GM18507 (cell line): Measurements from ENCODE around the gene SKIC8.
"Not testable (repeated sequence)": the region's sequence is repeated elsewhere in the genome, so short reads cannot be mapped to it uniquely, and the experiment has no call there.

Experiments
- DNase-seq: peaks from one replicate; pipeline ENCODE4 v3.0.0; 2011; ENCODE audit warnings: low read depth; ENCODE audit not compliant: insufficient read length; ENCODE audit errors: extremely low spot score
- FAIRE-seq: peaks from 2 replicates; lab custom pipeline; 2011; peaks lifted over from hg19 to GRCh38; lab: Jason Lieb, UNC

SKIC8 gene

GRCh38 chr15:78263907-78264303, 35.5 kb downstream of the SKIC8 start:
- DNase-seq (no peak), FAIRE-seq (no peak)

GRCh38 chr15:78263351-78263781, 36.0 kb downstream of the SKIC8 start:
- no peak for FAIRE-seq

GRCh38 chr15:78261062-78261461, 38.3 kb downstream of the SKIC8 start:
- DNase-seq, result no peak
- FAIRE-seq, result no peak

More at GRCh38 chr15:78263351-78263781, 36.0 kb downstream of the SKIC8 start:
- no peak for DNase-seq

GRCh38 chr15:78260489-78260888, 38.9 kb downstream of the SKIC8 start:
- no peak for FAIRE-seq

GRCh38 chr15:78259232-78259631, 40.2 kb downstream of the SKIC8 start:
- FAIRE-seq (no peak), DNase-seq (no peak)

More at GRCh38 chr15:78260489-78260888, 38.9 kb downstream of the SKIC8 start:
- DNase-seq, result no peak

- DNase-seq, result no peak
- FAIRE-seq, result no peak
These were observed 41.7 kb downstream of the SKIC8 start for GRCh38 chr15:78257681-78258080.

- FAIRE-seq (no peak), DNase-seq (no peak)
These were observed 43.4 kb downstream of the SKIC8 start for GRCh38 chr15:78256044-78256437.

- FAIRE-seq (no peak), DNase-seq (no peak)
These were observed 43.9 kb downstream of the SKIC8 start for GRCh38 chr15:78255421-78256043.

GRCh38 chr15:78251136-78251535, 48.3 kb downstream of the SKIC8 start:
- DNase-seq (no peak), FAIRE-seq (no peak)

- DNase-seq (no peak), FAIRE-seq (no peak)
These were observed 50.3 kb downstream of the SKIC8 start for GRCh38 chr15:78249131-78249530.

GRCh38 chr15:78247911-78248310, 51.5 kb downstream of the SKIC8 start:
- DNase-seq, result no peak
- no peak for FAIRE-seq

- not testable (repeated sequence) for DNase-seq, FAIRE-seq
These were observed 53.3 kb downstream of the SKIC8 start for GRCh38 chr15:78245976-78246620.

GRCh38 chr15:78245392-78245791, 54.0 kb downstream of the SKIC8 start:
- FAIRE-seq, DNase-seq: not testable (repeated sequence)

- FAIRE-seq (no peak), DNase-seq (no peak)
These were observed 54.5 kb downstream of the SKIC8 start for GRCh38 chr15:78244893-78245292.

GRCh38 chr15:78244101-78244500, 55.3 kb downstream of the SKIC8 start:
- no peak for DNase-seq
- no peak for FAIRE-seq

GRCh38 chr15:78243491-78243941, 55.9 kb downstream of the SKIC8 start:
- DNase-seq, result no peak
- no peak for FAIRE-seq

- DNase-seq, result no peak
- FAIRE-seq, result no peak
These were observed 56.4 kb downstream of the SKIC8 start for GRCh38 chr15:78243058-78243457.

- DNase-seq (no peak), FAIRE-seq (no peak)
These were observed 57.3 kb downstream of the SKIC8 start for GRCh38 chr15:78242128-78242527.

- DNase-seq (peak; percentile 85), FAIRE-seq (peak; percentile 72)
These were observed 58.4 kb downstream of the SKIC8 start for GRCh38 chr15:78241017-78241416.

- DNase-seq (no peak), FAIRE-seq (no peak)
These were observed 59.6 kb downstream of the SKIC8 start for GRCh38 chr15:78239811-78240210.

GRCh38 chr15:78237146-78237545, 62.3 kb downstream of the SKIC8 start:
- no peak for DNase-seq
- FAIRE-seq, result no peak
